ENCODE results near the gene POLR2M.

- TF ChIP-seq CTCF (IDR thresholded peaks at IDR 0.05; ENCODE audit: low read depth, low read length, poor library complexity, severe bottlenecking) (no peak), EZH2phosphoT487 (IDR thresholded peaks at IDR 0.05; ENCODE audit: borderline replicate concordance, low read length) (no peak)
These were observed 33.5 kb downstream of the POLR2M start for GRCh38 chr15:57740048-57740447.

All from DOHH2 (cell line).